ACC112 (cell line): ENCODE measurements around the gene NDEL1.

Experiments
- H2AFZ ChIP-seq: fragments of 200-600 bp; sonication (generic); one replicate; pipeline ENCODE4 v1.6.0; 2017; ENCODE audit warnings: antibody characterized with exemption, low read length; ENCODE audit not compliant: unreplicated experiment
- H3K27ac ChIP-seq: fragments of 200-600 bp; sonication (generic); 2 replicates; pipeline ENCODE4 v1.5.1; 2014; ENCODE audit warnings: low read depth, mild to moderate bottlenecking, antibody characterized with exemption, low read length, moderate library complexity
- H3K27me3 ChIP-seq: fragments of 200-600 bp; sonication (generic); 2 replicates; pipeline ENCODE4 v1.6.1; 2014; ENCODE audit warnings: mild to moderate bottlenecking, antibody characterized with exemption, low read length, moderate library complexity, mixed read lengths; ENCODE audit not compliant: insufficient read depth
- H3K36me3 ChIP-seq: fragments of 200-600 bp; sonication (generic); 2 replicates; pipeline ENCODE4 v1.6.1; 2016; ENCODE audit warnings: mild to moderate bottlenecking, antibody characterized with exemption, low read length, moderate library complexity, mixed read lengths; ENCODE audit not compliant: insufficient read depth
- H3K4me1 ChIP-seq: fragments of 200-600 bp; sonication (generic); one replicate; pipeline ENCODE4 v1.6.1; 2016; ENCODE audit warnings: low read length, mixed read lengths; ENCODE audit not compliant: insufficient read depth, unreplicated experiment, control insufficient read depth
- H3K4me3 ChIP-seq: fragments of 200-600 bp; sonication (generic); 2 replicates; pipeline ENCODE4 v1.5.1; 2014; ENCODE audit warnings: mild to moderate bottlenecking, low read depth, low read length
- H3K79me2 ChIP-seq: fragments of 200-600 bp; sonication (generic); one replicate; pipeline ENCODE4 v1.6.0; 2016; ENCODE audit warnings: low read length; ENCODE audit not compliant: control insufficient read depth, unreplicated experiment, insufficient read depth

NDEL1 gene

GRCh38 chr17:8500609-8501008 is 64.9 kb downstream of the NDEL1 start:
- Histone ChIP-seq H3K27me3 (no peaks in the 10 kb centered on the region), H3K36me3 (peaks cover 10% of the 10 kb centered on the region; the same call in 1 of the 2 replicates), H3K79me2 (no peaks in the 10 kb centered on the region), H3K27ac (no peak overlapping the region), H3K4me1 (no peaks in the 10 kb centered on the region), H2AFZ (no peak overlapping the region), H3K4me3 (no peak overlapping the region)

GRCh38 chr17:8502126-8502525 is 66.4 kb downstream of the NDEL1 start:
- Histone ChIP-seq H3K27me3 (no peaks in the 10 kb centered on the region), H2AFZ (no peak overlapping the region), H3K79me2 (no peaks in the 10 kb centered on the region), H3K4me3 (no peak overlapping the region), H3K36me3 (peaks cover 6% of the 10 kb centered on the region; the same call in 1 of the 2 replicates), H3K4me1 (no peaks in the 10 kb centered on the region), H3K27ac (no peak overlapping the region)

- Histone ChIP-seq H3K79me2 (no peaks in the 10 kb centered on the region), H3K27ac (no peak overlapping the region), H3K36me3 (peaks cover 6% of the 10 kb centered on the region; the same call in 1 of the 2 replicates), H3K4me1 (no peaks in the 10 kb centered on the region), H3K4me3 (no peak overlapping the region), H2AFZ (no peak overlapping the region), H3K27me3 (no peaks in the 10 kb centered on the region)
These were observed 67.7 kb downstream of the NDEL1 start for GRCh38 chr17:8503368-8503767.

- H3K36me3 ChIP-seq, result peaks cover 6% of the 10 kb centered on the region; the same call in 1 of the 2 replicates
- no peak overlapping the region for H3K27ac ChIP-seq
- no peak overlapping the region for H2AFZ ChIP-seq
- H3K4me1 ChIP-seq, result no peaks in the 10 kb centered on the region
- no peaks in the 10 kb centered on the region for H3K27me3 ChIP-seq
- no peak overlapping the region for H3K4me3 ChIP-seq
- no peaks in the 10 kb centered on the region for H3K79me2 ChIP-seq
These were observed 68.1 kb downstream of the NDEL1 start for GRCh38 chr17:8503807-8504206.

- H3K4me1 ChIP-seq, result no peaks in the 10 kb centered on the region
- no peak overlapping the region for H3K27ac ChIP-seq
- H3K27me3 ChIP-seq, result no peaks in the 10 kb centered on the region
- peaks cover 13% of the 10 kb centered on the region for H3K36me3 ChIP-seq
- H3K79me2 ChIP-seq, result no peaks in the 10 kb centered on the region
- H2AFZ ChIP-seq, result no peak overlapping the region
- no peak overlapping the region for H3K4me3 ChIP-seq
These were observed 69.0 kb downstream of the NDEL1 start for GRCh38 chr17:8504460-8505207.

- Histone ChIP-seq H3K27ac (no peak overlapping the region), H3K27me3 (no peaks in the 10 kb centered on the region), H3K4me1 (no peaks in the 10 kb centered on the region), H3K4me3 (no peak overlapping the region), H2AFZ (no peak overlapping the region), H3K79me2 (no peaks in the 10 kb centered on the region), H3K36me3 (peaks cover 7% of the 10 kb centered on the region; the same call in 1 of the 2 replicates)
These were observed 70.5 kb downstream of the NDEL1 start for GRCh38 chr17:8506145-8506544.

- Histone ChIP-seq H3K27ac (no peak overlapping the region), H3K36me3 (peaks cover 33% of the 10 kb centered on the region), H3K27me3 (no peaks in the 10 kb centered on the region), H3K79me2 (no peaks in the 10 kb centered on the region), H2AFZ (no peak overlapping the region), H3K4me3 (no peak overlapping the region), H3K4me1 (no peaks in the 10 kb centered on the region)
These were observed 79.1 kb downstream of the NDEL1 start for GRCh38 chr17:8514801-8515200.
